Mesodermal cell (in vitro differentiated cells): ENCODE measurements around the gene KLK5. TPM values are rescaled to one million over a fixed set of nuclear protein-coding genes. Genes with fewer than 3 reads are reported as not detected.
"Not testable (repeated sequence)": the region's sequence is repeated elsewhere in the genome, so short reads cannot be mapped to it uniquely, and the experiment has no call there.

ENCODE experiments used
- H3K27ac ChIP-seq: 2 replicates; pipeline ENCODE4 v1.7.0; 2013; ENCODE audit warnings: mild to moderate bottlenecking, low read depth, low read length, moderate library complexity; ENCODE audit not compliant: severe bottlenecking
- H3K36me3 ChIP-seq: 2 replicates; pipeline ENCODE4 v1.7.1; 2013; ENCODE audit warnings: mild to moderate bottlenecking, low read length, moderate library complexity; ENCODE audit not compliant: control insufficient read depth, insufficient read depth
- H3K4me1 ChIP-seq: one replicate; pipeline ENCODE4 v1.7.1; 2013; ENCODE audit warnings: mild to moderate bottlenecking, low read length; ENCODE audit not compliant: insufficient read depth, control insufficient read depth, poor library complexity, severe bottlenecking
- H3K4me3 ChIP-seq: 2 replicates; pipeline ENCODE4 v1.7.0; 2013; ENCODE audit warnings: low read length, control low read depth, mild to moderate bottlenecking; ENCODE audit not compliant: insufficient read depth, poor library complexity, severe bottlenecking; ENCODE audit errors: extremely low read depth
- H3K9me3 ChIP-seq: 2 replicates; pipeline ENCODE4 v1.7.1; 2013; ENCODE audit warnings: mild to moderate bottlenecking, low read length, moderate library complexity; ENCODE audit not compliant: control insufficient read depth
- WGBS, 2 experiments: methylation state at CpG; one replicate each; pipeline ENCODE4 v1.1.5; 2013; ENCODE audit warnings: missing lambda C conversion rate in 2 of 2; ENCODE audit not compliant: insufficient coverage in 2 of 2; 5-methylcytosine and 5-hydroxymethylcytosine counted together
- polyA plus RNA-seq, 2 experiments: library from polyadenylated mRNA; stranded (reverse); fragments of 50-300 nt; gene quantifications; one replicate each; pipeline ENCODE4 v1.2.3, GENCODE V29; 2013

Gene KLK5, protein sequence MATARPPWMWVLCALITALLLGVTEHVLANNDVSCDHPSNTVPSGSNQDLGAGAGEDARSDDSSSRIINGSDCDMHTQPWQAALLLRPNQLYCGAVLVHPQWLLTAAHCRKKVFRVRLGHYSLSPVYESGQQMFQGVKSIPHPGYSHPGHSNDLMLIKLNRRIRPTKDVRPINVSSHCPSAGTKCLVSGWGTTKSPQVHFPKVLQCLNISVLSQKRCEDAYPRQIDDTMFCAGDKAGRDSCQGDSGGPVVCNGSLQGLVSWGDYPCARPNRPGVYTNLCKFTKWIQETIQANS
- not detected for polyA plus RNA-seq (2013, experiment 1 of 2)
- polyA plus RNA-seq (2013, experiment 2 of 2): not detected

- Histone ChIP-seq H3K4me3 (no peak within 1 kb of the TSS), H3K4me1 (no peaks in the 10 kb centered on the region), H3K36me3 (no peaks in the 10 kb centered on the region), H3K27ac (no peak within 1 kb of the TSS), H3K9me3 (no peaks in the 10 kb centered on the region)
- 38 to 50% methylated on average over 4 of the region's 7 CpGs for WGBS, 2 experiments
Measured at GRCh38 chr19:50952910-50953309, at the start of gene KLK5. KLK5 (minus strand) TSS chr19:50953038; CDS start chr19:50952657, 381 bp downstream.

- no peaks in the 10 kb centered on the region for H3K9me3 ChIP-seq
- H3K36me3 ChIP-seq: no peaks in the 10 kb centered on the region
- H3K27ac ChIP-seq: no peak overlapping the region
- no peak overlapping the region for H3K4me3 ChIP-seq
- WGBS, 2 experiments: 70 to 81% methylated on average over 9 to 10 of the region's 12 CpGs
- no peaks in the 10 kb centered on the region for H3K4me1 ChIP-seq
Measured at GRCh38 chr19:51002089-51002532, 49.3 kb upstream of the KLK5 start.

DNA sequence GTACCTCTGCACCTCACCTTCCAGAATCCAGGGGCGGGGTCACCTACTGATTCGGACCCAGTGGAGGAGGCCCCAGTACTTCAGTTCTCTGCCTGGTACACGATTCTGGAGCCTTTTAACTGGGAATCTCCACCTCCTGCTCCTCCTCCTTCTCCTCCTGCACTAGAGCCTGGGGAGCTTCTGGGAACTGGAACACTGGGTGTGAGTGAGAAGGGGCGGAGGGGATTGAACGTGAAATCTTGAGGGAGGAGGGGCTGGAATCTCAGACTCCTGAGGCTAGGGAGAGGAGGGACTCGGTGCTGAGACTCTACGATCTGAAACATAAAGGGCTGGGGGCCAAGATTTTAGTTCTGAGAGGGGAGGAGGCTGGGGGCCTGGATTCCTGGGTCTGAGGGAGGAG, 48.7 kb upstream of the KLK5 start, which contains the start of gene KLK8:
Gene KLK8 (minus strand): TSS at position 90 of the 400 bp plus-strand sequence. CDS start 437 bp downstream, outside the sequence.
- Histone ChIP-seq H3K4me1 (no peaks in the 10 kb centered on the region), H3K27ac (no peak within 1 kb of the TSS), H3K4me3 (no peak within 1 kb of the TSS), H3K36me3 (no peaks in the 10 kb centered on the region), H3K9me3 (no peaks in the 10 kb centered on the region)
- 54 to 80% methylated on average over 1 to 6 of the region's 7 CpGs for WGBS, 2 experiments

GRCh38 chr19:51000981-51001380, 48.1 kb upstream of the KLK5 start:
- Histone ChIP-seq H3K36me3 (no peaks in the 10 kb centered on the region), H3K4me1 (no peaks in the 10 kb centered on the region), H3K27ac (no peak overlapping the region), H3K9me3 (no peaks in the 10 kb centered on the region), H3K4me3 (no peak overlapping the region)
- 58 to 70% methylated on average over 6 to 7 of the region's 16 CpGs for WGBS, 2 experiments

DNA sequence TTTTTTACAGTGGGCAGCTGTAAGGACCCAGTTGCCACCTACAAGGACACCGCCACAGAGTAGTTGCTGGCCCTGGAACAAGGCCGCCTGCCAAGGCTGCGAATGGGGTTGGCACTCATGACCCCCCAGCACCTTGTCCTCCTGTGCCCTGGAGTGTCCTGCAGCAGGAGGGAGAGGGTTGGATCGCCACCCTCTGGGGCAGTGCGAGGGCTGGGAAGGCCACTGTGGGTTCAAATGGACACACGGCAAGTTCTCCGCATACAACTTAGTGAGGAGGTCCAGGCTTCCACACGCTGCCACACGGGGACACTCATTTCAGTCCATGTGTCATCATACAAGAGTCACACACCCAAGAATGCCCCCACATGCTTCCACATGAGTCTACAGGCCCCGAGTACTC, 47.6 kb upstream of the KLK5 start:
- no peak overlapping the region for H3K27ac ChIP-seq
- WGBS, 2 experiments: 93 to 96% methylated on average over 9 to 10 of the region's 10 CpGs
- H3K9me3 ChIP-seq: no peaks in the 10 kb centered on the region
- no peak overlapping the region for H3K4me3 ChIP-seq
- H3K4me1 ChIP-seq: no peaks in the 10 kb centered on the region
- H3K36me3 ChIP-seq: no peaks in the 10 kb centered on the region

DNA sequence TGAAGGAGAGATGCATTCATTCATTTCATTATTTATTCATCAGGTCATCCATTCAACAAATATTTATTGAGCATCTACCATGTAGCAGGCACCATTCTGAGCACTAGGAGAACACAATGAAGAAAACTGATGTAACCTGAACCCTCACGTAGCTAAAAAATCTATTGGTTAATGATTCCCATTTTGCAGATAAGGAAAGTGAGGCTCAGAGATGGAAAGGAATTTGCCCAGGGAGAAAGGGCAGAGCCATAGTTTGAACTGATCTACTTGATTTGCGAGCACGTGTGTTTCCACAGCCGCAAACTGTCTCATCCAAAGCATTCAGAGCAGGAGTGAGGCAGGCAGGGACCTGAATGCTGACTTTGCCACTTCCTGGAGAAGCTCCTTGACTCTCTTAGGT, 45.8 kb upstream of the KLK5 start:
- 82 to 88% methylated on average over 4 of the region's 4 CpGs for WGBS, 2 experiments
- H3K27ac ChIP-seq: no peak overlapping the region
- no peaks in the 10 kb centered on the region for H3K4me1 ChIP-seq
- no peak overlapping the region for H3K4me3 ChIP-seq
- no peaks in the 10 kb centered on the region for H3K36me3 ChIP-seq
- H3K9me3 ChIP-seq: no peaks in the 10 kb centered on the region

GRCh38 chr19:50998061-50998460, 45.2 kb upstream of the KLK5 start:
- H3K9me3 ChIP-seq: no peaks in the 10 kb centered on the region
- no peaks in the 10 kb centered on the region for H3K4me1 ChIP-seq
- no peak overlapping the region for H3K4me3 ChIP-seq
- WGBS, 2 experiments: 56 to 81% methylated on average over 1 to 2 of the region's 5 CpGs
- H3K27ac ChIP-seq: no peak overlapping the region
- H3K36me3 ChIP-seq: no peaks in the 10 kb centered on the region

DNA sequence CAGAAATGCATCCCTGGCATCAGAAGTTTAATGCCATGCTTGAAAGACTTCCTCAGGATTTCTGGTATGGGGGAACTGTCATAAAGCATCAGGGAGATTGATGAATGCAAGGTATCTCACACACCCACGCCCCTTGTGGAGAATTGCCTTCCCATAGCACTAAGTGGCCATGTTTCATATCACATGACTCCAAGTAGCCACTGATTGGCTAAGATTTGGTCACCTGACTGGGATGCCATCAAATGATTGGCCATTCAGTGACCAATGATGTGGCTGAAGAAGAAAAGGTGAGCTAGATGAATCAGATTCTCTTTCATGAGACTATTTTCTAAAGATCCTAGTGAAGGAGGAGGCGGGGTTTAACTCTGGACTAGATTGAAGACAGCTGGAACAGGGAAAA, 41.3 kb upstream of the KLK5 start:
- Histone ChIP-seq H3K4me3 (no peak overlapping the region), H3K27ac (no peak overlapping the region), H3K9me3 (no peaks in the 10 kb centered on the region), H3K36me3 (no peaks in the 10 kb centered on the region), H3K4me1 (no peaks in the 10 kb centered on the region)
- 100% methylated on average over 1 of the region's 2 CpGs for WGBS, 2 experiments

GRCh38 chr19:50992666-50993035, 39.8 kb upstream of the KLK5 start:
- no peaks in the 10 kb centered on the region for H3K36me3 ChIP-seq
- no peak overlapping the region for H3K4me3 ChIP-seq
- no peaks in the 10 kb centered on the region for H3K9me3 ChIP-seq
- H3K27ac ChIP-seq: no peak overlapping the region
- no peaks in the 10 kb centered on the region for H3K4me1 ChIP-seq
- 75 to 93% methylated on average over 1 to 2 of the region's 2 CpGs for WGBS, 2 experiments

GRCh38 chr19:50984416-50984815, 31.6 kb upstream of the KLK5 start:
- H3K9me3 ChIP-seq, H3K27ac ChIP-seq, H3K4me1 ChIP-seq, H3K4me3 ChIP-seq, H3K36me3 ChIP-seq: not testable (repeated sequence)
- 86 to 90% methylated on average over 5 to 11 of the region's 14 CpGs for WGBS, 2 experiments

DNA sequence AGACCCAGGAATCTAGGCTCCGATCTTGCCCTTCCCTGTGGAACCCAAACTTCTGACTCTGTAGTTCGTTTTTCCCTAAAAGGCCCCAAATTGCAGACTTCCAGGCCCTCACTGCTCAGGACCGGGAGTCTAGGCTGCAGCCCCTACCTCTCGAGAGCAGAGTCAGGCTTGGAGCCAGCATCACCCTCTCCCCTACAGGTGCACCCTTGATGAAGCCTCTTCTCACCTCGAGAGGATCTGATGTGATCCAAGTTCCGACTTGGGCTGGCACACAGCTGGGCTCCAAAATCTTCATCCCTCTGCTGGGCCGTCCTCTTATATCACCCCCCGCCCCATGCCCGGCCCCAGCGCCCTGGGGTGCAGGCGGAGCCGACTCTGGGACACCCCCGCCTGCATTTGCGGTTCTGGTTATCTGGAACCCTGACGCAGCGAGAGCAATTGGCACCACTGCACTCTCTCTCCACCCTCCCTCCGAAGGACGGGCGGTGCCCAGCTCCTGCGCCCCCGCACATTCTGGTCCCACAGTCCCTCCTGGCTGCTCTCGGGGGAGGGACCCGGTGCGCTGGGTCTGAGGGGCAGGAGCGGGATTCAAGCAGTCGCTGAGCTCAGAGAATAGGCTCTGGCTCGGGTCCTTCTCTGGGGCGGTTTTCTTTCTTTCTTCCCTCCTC, 30.9 kb upstream of the KLK5 start, which contains the start of gene KLK7:
Gene KLK7 (minus strand): TSS at position 293 of the 668 bp plus-strand sequence. CDS start 1,518 bp downstream, outside the sequence.
- no peak within 1 kb of the TSS for H3K4me3 ChIP-seq
- no peaks in the 10 kb centered on the region for H3K9me3 ChIP-seq
- no peak within 1 kb of the TSS for H3K27ac ChIP-seq
- H3K36me3 ChIP-seq: no peaks in the 10 kb centered on the region
- peaks cover 8% of the 10 kb centered on the region for H3K4me1 ChIP-seq
- WGBS, 2 experiments: 77 to 79% methylated on average over 22 of the region's 28 CpGs
